Middle frontal gyrus (tissue), 1 donor: ENCODE data around the gene CIPC.

Experiments used
- DNase-seq: peaks from one replicate; pipeline ENCODE4 v3.0.0-alpha.2; 2015; ENCODE audit warnings: low spot score; ENCODE audit errors: extremely low spot score

The CIPC gene

GRCh38 chr14:77097700-77098528, at the start of gene CIPC:
Gene CIPC, plus strand, starts transcription at chr14:77098258. Its CDS starts 7,451 bp downstream, at chr14:77105709.
- DNase-seq, result peak; percentile 99

GRCh38 chr14:77051116-77051515, 46.9 kb upstream of the CIPC start:
- DNase-seq, result no peak

- DNase-seq, result no peak
These were observed 45.6 kb upstream of the CIPC start for GRCh38 chr14:77052281-77053044.

GRCh38 chr14:77053046-77053841, 44.8 kb upstream of the CIPC start:
- DNase-seq, result no peak

- DNase-seq, result no peak
These were observed 42.8 kb upstream of the CIPC start for GRCh38 chr14:77055306-77055705.

GRCh38 chr14:77055981-77056380, 42.1 kb upstream of the CIPC start:
- DNase-seq, result no peak

GRCh38 chr14:77058117-77058516, 39.9 kb upstream of the CIPC start:
- DNase-seq, result no peak

- DNase-seq, result no peak
These were observed 39.3 kb upstream of the CIPC start for GRCh38 chr14:77058785-77059184.

GRCh38 chr14:77059276-77059915, 38.7 kb upstream of the CIPC start:
- no peak for DNase-seq

- DNase-seq, result no peak
These were observed 36.3 kb upstream of the CIPC start for GRCh38 chr14:77061630-77062257.

GRCh38 chr14:77062261-77062660, 35.8 kb upstream of the CIPC start:
- DNase-seq, result no peak

- DNase-seq, result no peak
These were observed 34.4 kb upstream of the CIPC start for GRCh38 chr14:77063571-77064171.

GRCh38 chr14:77064521-77065178, 33.4 kb upstream of the CIPC start:
- no peak for DNase-seq

GRCh38 chr14:77065851-77066577, 32.0 kb upstream of the CIPC start:
- no peak for DNase-seq

GRCh38 chr14:77066578-77067172, 31.4 kb upstream of the CIPC start:
- DNase-seq, result no peak

GRCh38 chr14:77067632-77068516, 30.2 kb upstream of the CIPC start:
- DNase-seq, result no peak

- DNase-seq, result no peak
These were observed 29.4 kb upstream of the CIPC start for GRCh38 chr14:77068517-77069200.
